Measurements from ENCODE around the gene GRAMD1B.

The GRAMD1B gene

DNA sequence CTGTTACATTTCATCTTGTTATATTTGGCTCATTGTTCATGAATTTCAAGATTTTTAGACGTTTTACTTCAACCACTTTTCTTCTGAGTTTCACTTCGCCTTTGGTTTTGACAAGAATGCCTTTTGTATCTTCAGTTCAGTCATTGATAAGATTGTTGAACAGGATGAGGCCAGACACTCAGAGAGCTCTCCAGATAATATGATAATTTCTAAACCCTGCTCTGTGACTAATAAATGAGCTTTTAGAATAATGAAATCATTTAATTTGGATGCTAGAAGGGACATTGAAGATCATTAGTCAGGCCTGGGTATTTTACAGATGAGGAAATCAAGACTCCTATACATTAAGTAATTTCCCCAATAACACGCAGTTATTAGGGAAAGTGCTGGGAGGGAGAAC lies 37.2 kb upstream of the GRAMD1B start:
- no peaks in the 10 kb centered on the region for H4K20me1 ChIP-seq (ENCODE audit: control insufficient read depth, insufficient read depth, low read depth, low read length)
- no peaks in the 10 kb centered on the region for H3F3A ChIP-seq (ENCODE audit: control insufficient read depth, insufficient read depth)
- no peak overlapping the region for H3K27ac ChIP-seq (ENCODE audit: low read depth, low read length)
- TF ChIP-seq, protein P1, sequence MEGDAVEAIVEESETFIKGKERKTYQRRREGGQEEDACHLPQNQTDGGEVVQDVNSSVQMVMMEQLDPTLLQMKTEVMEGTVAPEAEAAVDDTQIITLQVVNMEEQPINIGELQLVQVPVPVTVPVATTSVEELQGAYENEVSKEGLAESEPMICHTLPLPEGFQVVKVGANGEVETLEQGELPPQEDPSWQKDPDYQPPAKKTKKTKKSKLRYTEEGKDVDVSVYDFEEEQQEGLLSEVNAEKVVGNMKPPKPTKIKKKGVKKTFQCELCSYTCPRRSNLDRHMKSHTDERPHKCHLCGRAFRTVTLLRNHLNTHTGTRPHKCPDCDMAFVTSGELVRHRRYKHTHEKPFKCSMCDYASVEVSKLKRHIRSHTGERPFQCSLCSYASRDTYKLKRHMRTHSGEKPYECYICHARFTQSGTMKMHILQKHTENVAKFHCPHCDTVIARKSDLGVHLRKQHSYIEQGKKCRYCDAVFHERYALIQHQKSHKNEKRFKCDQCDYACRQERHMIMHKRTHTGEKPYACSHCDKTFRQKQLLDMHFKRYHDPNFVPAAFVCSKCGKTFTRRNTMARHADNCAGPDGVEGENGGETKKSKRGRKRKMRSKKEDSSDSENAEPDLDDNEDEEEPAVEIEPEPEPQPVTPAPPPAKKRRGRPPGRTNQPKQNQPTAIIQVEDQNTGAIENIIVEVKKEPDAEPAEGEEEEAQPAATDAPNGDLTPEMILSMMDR (IDR thresholded peaks at IDR 0.05; ENCODE audit: low read depth, low read length, poor library complexity, severe bottlenecking) = no peak
- no peak for TF ChIP-seq EZH2phosphoT487 (IDR thresholded peaks at IDR 0.05; ENCODE audit: borderline replicate concordance, low read length)
- H3K9me3 ChIP-seq (ENCODE audit: control insufficient read depth, insufficient read depth, low read length) = no peaks in the 10 kb centered on the region
- H3K9me2 ChIP-seq (replicated peaks; ENCODE audit: control insufficient read depth, low read length) = no peaks in the 10 kb centered on the region
- H3K27me3 ChIP-seq (ENCODE audit: control insufficient read depth, low read length) = peaks cover 20% of the 10 kb centered on the region
- no peaks in the 10 kb centered on the region for H3K4me1 ChIP-seq (ENCODE audit: control insufficient read depth, low read length)
- no peaks in the 10 kb centered on the region for H3K36me3 ChIP-seq (ENCODE audit: control insufficient read depth, low read length)
- no peak overlapping the region for H3K4me3 ChIP-seq (ENCODE audit: low read length)
- no peaks in the 10 kb centered on the region for H3K79me2 ChIP-seq (ENCODE audit: control insufficient read depth, low read length)
- no peak overlapping the region for H3K4me2 ChIP-seq (ENCODE audit: low read length)

DNA sequence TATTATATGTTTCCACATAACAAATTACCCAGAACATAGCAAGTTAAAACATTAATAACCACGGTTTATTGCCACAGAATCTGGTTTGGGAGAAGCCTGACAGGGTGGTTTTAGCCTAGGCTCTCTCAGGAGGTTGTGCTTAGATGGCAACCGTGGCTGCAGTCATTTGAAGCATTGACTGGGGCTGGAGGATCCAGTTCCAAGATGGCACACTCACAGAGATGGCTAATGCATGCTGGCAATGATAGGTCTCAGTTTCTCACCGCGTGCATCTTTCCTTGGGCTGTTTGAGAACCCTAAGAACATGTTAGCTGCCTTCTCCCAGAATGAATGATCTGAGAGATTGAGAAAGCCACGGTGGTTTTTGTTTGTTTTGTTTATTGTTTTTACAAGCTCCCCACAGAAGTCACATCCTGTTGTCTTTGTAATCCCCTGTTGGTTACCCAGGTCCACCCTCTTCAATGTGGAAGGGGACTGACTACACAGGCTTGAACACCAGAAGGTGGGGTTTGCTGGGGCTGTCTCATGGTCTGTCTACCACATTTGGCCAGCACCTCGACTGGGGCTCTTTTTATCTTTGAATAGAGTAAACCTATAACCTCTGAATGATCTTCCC lies 36.6 kb upstream of the GRAMD1B start:
- Histone ChIP-seq H3K4me1 (ENCODE audit: control insufficient read depth, low read length) (no peaks in the 10 kb centered on the region), H3K4me2 (ENCODE audit: low read length) (no peak overlapping the region), H3K79me2 (ENCODE audit: control insufficient read depth, low read length) (no peaks in the 10 kb centered on the region), H3K9me3 (ENCODE audit: control insufficient read depth, insufficient read depth, low read length) (no peaks in the 10 kb centered on the region), H3K36me3 (ENCODE audit: control insufficient read depth, low read length) (no peaks in the 10 kb centered on the region), H3F3A (ENCODE audit: control insufficient read depth, insufficient read depth) (no peaks in the 10 kb centered on the region), H3K27ac (ENCODE audit: low read depth, low read length) (no peak overlapping the region), H3K4me3 (ENCODE audit: low read length) (no peak overlapping the region), H3K9me2 (replicated peaks; ENCODE audit: control insufficient read depth, low read length) (no peaks in the 10 kb centered on the region), H4K20me1 (ENCODE audit: control insufficient read depth, insufficient read depth, low read depth, low read length) (no peaks in the 10 kb centered on the region), H3K27me3 (ENCODE audit: control insufficient read depth, low read length) (peaks cover 20% of the 10 kb centered on the region)
- TF ChIP-seq, protein P1 (IDR thresholded peaks at IDR 0.05; ENCODE audit: low read depth, low read length, poor library complexity, severe bottlenecking) = no peak
- TF ChIP-seq EZH2phosphoT487 (IDR thresholded peaks at IDR 0.05; ENCODE audit: borderline replicate concordance, low read length) = no peak

GRCh38 chr11:123404676-123405075 lies 25.4 kb upstream of the GRAMD1B start:
- H3K4me2 ChIP-seq (ENCODE audit: low read length) = no peak overlapping the region

More at GRCh38 chr11:123404676-123405075, 25.4 kb upstream of the GRAMD1B start:
- H3K9me2 ChIP-seq (replicated peaks; ENCODE audit: control insufficient read depth, low read length) = no peaks in the 10 kb centered on the region
- no peaks in the 10 kb centered on the region for H4K20me1 ChIP-seq (ENCODE audit: control insufficient read depth, insufficient read depth, low read depth, low read length)
- H3F3A ChIP-seq (ENCODE audit: control insufficient read depth, insufficient read depth) = no peaks in the 10 kb centered on the region
- H3K27me3 ChIP-seq (ENCODE audit: control insufficient read depth, low read length) = peaks cover 33% of the 10 kb centered on the region
- no peaks in the 10 kb centered on the region for H3K9me3 ChIP-seq (ENCODE audit: control insufficient read depth, insufficient read depth, low read length)
- TF ChIP-seq, protein P1 (IDR thresholded peaks at IDR 0.05; ENCODE audit: low read depth, low read length, poor library complexity, severe bottlenecking) = no peak
- no peak for TF ChIP-seq EZH2phosphoT487 (IDR thresholded peaks at IDR 0.05; ENCODE audit: borderline replicate concordance, low read length)
- H3K36me3 ChIP-seq (ENCODE audit: control insufficient read depth, low read length) = no peaks in the 10 kb centered on the region
- H3K27ac ChIP-seq (ENCODE audit: low read depth, low read length) = no peak overlapping the region
- no peaks in the 10 kb centered on the region for H3K4me1 ChIP-seq (ENCODE audit: control insufficient read depth, low read length)
- no peak overlapping the region for H3K4me3 ChIP-seq (ENCODE audit: low read length)
- H3K79me2 ChIP-seq (ENCODE audit: control insufficient read depth, low read length) = no peaks in the 10 kb centered on the region

All from DOHH2 (cell line).